Adrenal gland (tissue), 12 donors: Measurements from ENCODE around the gene GGTLC2. TPM values are rescaled to one million over a fixed set of nuclear protein-coding genes. Genes with fewer than 3 reads are reported as not detected.

ENCODE experiments used
- DNase-seq, 7 donors: peaks; one replicate each; pipeline ENCODE4 v3.0.0-alpha.2; 2019 to 2020
- H3K27ac ChIP-seq, 5 donors: fragments of 200-600 bp; sonication (generic) in 4 of 5; 1 replicate in 3 of 5; 2 replicates in 2 of 5; pipeline versions ENCODE4 v1.5.1 to v1.8.0; 2016 to 2020; ENCODE audit warnings: mild to moderate bottlenecking in 1 of 5
- H3K27me3 ChIP-seq: fragments of 200-600 bp; 2 replicates; pipeline ENCODE4 v1.8.0; 2021
- H3K36me3 ChIP-seq, 2 donors: fragments of 200-600 bp; replicated peaks in 1 of 2; 1 replicate in 1 of 2; 2 replicates in 1 of 2; pipeline versions ENCODE4 v1.5.1 to v1.8.0; 2018 to 2022
- H3K4me1 ChIP-seq, 2 donors: fragments of 200-600 bp; replicated peaks in 1 of 2; 1 replicate in 1 of 2; 2 replicates in 1 of 2; pipeline versions ENCODE4 v1.5.1 to v1.8.0; 2018 to 2021
- H3K4me3 ChIP-seq, 4 donors: fragments of 200-600 bp; sonication (generic) in 3 of 4; one replicate each; pipeline ENCODE4 v1.5.1; 2016 to 2018
- H3K9me3 ChIP-seq, 3 donors: fragments of 200-600 bp; sonication (generic) in 1 of 3; replicated peaks in 1 of 3; 1 replicate in 2 of 3; 2 replicates in 1 of 3; pipeline versions ENCODE4 v1.5.1 to v1.8.0; 2016 to 2021
- POLR2A ChIP-seq, 2 donors: fragments of 450-650 bp; IDR thresholded peaks; one replicate each; pipeline ENCODE4 v1.6.1; 2017; ENCODE audit warnings: antibody characterized with exemption in 2 of 2, mild to moderate bottlenecking in 2 of 2, moderate library complexity in 1 of 2
- WGBS, 4 donors: extraction: QIAGEN DNeasy Blood & Tissue Kit in 2 of 4; methylation state at CpG; one replicate each; pipeline versions ENCODE4 v1.1.5 to v1.1.7; 2013 to 2017; 5-methylcytosine and 5-hydroxymethylcytosine counted together
- intact Hi-C, 2 donors: fragments of 100-400 bp; cut with DNase I; formaldehyde crosslinking; loops; one replicate each; pipeline versions ENCODE4 v1.14.1 to v1.15.0; 2022 to 2023
- polyA plus RNA-seq, 3 donors: library from polyadenylated mRNA; stranded (reverse); fragments of 200-250 nt in 2 of 3; fragments of 350-450 nt in 1 of 3; fragmentation: Illumina TruSeq in 1 of 3; extraction: RNeasy Lipid Tissue Mini Kit (QIAGEN cat#74804) in 1 of 3; gene quantifications; one replicate each; pipeline ENCODE4 v1.2.3, GENCODE V29; 2013 to 2014
- total RNA-seq, 9 donors: library from RNA; depleted of rRNA in 4 of 9; stranded (reverse); fragments of >200 nt in 4 of 9; fragments of 120-200 nt in 1 of 9; fragmentation: NEBNext Ultra II Directional in 1 of 9; extraction: Animal tissue kit (Norgen Biotek cat#: 25700) in 1 of 9; gene quantifications; one replicate each; pipeline versions ENCODE4 v1.1.0 to v1.2.4, GENCODE V29; 2013 to 2023
- TF ChIP-seq, protein P1 (sequence below), 6 experiments: fragments of 450-650 bp in 4 of 6; fragments of 200-600 bp in 2 of 6; sonication (generic) in 1 of 6; IDR thresholded peaks; 1 replicate in 5 of 6; 2 replicates in 1 of 6; pipeline versions ENCODE4 v1.5.1 to v1.8.0; 2016 to 2021; ENCODE audit warnings: antibody characterized with exemption in 6 of 6, mild to moderate bottlenecking in 2 of 6, moderate library complexity in 1 of 6
- donor health status: healthy with polysubstance abuse.
- donor health status: Bipolar disorder and iron deficiency.
- donor health status: DM: yes; HTN: yes; CAD: no.
- donor health status: DM: no; HTN: no; CAD: no.
- donor health status: DM: no; HTN: no; CAD: no.
- donor health status: DM: yes; HTN: yes; CAD: no.

GGTLC2 gene
- total and polyA plus RNA-seq, 12 donors, result not detected

DNA sequence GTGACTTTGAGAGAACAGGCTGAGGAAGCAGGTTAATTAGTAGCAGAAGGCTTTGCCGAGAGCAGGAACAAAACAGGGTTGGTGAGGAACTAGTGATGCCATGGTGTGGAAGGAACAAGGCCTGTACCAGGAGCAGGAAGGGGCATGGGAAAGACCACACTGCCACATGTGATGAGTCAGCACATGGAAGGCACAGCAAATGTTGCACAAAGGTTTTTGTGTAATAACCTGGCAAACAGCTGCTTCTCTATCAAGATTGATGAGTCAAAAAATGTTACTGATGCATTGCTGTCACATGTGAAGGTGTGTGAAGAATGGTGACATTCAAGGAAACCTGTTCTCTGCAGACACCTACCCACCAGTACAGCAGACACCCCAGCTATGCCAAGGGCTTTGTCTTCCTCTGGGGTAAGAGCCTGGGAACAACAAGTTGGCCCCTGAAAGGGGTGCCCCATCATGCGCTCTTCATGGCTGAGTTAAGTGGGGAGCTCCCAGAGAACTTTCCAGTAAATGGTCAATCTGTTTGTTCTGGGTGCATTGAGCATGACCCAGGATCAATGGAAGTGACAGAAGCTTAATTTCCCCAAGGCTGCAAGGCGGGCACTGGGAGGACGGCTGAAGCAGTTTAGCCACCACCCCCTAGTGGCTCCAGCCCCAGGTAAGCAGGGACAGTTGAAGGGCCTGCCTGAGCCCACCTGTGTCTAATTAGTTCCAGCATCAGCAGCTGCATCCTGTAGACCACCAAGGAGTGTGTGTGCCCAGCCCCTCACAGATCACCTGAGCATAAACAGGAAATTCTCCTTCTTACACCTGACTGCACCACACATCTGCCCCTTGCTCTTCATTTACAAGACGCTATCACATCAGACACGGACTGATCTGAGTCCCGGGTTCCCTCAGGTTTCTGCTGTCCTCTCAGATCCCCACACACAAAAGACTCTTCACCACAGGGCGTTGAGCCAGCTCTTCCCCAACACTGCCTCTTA is 47.6 kb downstream of the GGTLC2 start:
- H3K27me3 ChIP-seq, result no peaks in the 10 kb centered on the region
- no peak overlapping the region for H3K27ac ChIP-seq
- intact Hi-C loops, result no loop called here
- no peaks in the 10 kb centered on the region for H3K4me1 ChIP-seq
- no peak overlapping the region for H3K4me3 ChIP-seq
- WGBS, 4 donors, result 87 to 90% (median 88%) methylated on average over 8 of the region's 8 CpGs
- no peak for DNase-seq
- no peak for TF ChIP-seq POLR2A (IDR thresholded peaks at IDR 0.05)
- TF ChIP-seq, protein P1, sequence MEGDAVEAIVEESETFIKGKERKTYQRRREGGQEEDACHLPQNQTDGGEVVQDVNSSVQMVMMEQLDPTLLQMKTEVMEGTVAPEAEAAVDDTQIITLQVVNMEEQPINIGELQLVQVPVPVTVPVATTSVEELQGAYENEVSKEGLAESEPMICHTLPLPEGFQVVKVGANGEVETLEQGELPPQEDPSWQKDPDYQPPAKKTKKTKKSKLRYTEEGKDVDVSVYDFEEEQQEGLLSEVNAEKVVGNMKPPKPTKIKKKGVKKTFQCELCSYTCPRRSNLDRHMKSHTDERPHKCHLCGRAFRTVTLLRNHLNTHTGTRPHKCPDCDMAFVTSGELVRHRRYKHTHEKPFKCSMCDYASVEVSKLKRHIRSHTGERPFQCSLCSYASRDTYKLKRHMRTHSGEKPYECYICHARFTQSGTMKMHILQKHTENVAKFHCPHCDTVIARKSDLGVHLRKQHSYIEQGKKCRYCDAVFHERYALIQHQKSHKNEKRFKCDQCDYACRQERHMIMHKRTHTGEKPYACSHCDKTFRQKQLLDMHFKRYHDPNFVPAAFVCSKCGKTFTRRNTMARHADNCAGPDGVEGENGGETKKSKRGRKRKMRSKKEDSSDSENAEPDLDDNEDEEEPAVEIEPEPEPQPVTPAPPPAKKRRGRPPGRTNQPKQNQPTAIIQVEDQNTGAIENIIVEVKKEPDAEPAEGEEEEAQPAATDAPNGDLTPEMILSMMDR (IDR thresholded peaks at IDR 0.05), result no peak
- H3K36me3 ChIP-seq, result no peaks in the 10 kb centered on the region
- no peaks in the 10 kb centered on the region for H3K9me3 ChIP-seq

DNA sequence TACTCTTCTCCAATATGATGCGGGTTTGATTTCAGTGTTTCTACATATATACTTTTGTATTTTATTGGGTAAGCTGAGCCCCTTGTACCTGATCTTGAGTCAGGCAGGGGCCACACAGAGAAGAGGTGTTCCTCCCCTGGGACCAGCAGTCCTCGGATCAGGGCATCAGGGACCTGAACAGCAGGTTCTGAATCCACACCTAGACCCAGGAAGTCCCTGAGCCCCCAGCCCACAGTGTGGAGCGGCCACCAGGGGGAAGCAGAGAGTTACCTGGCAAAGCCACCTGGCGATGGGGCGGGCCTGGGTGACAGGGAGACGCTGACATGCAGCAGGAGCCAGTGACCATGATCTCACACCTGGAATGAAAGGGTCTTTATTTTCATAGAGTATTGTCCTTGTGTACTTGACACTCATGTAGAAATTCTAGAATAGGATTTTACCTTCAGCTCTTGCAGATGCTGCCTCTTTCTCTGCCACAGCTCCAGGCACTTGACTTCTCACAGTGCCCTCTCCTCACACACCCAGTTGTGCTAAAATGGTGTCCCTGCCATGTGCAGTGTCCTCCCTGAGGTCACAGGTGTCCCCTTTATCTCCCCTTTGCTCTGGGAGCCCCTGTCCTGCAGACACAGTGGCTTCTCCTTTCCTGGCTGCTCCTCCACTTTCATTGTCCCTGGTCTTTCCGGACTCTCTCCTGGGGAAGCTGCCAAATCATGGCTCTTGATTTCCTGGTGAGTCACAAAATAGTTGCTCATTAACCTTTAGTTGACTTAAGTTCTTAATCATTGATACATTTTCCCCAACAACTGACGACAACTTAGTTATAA is 48.5 kb downstream of the GGTLC2 start:
- H3K27ac ChIP-seq, result no peak overlapping the region
- TF ChIP-seq POLR2A (IDR thresholded peaks at IDR 0.05), result no peak
- TF ChIP-seq, protein P1 (IDR thresholded peaks at IDR 0.05), result peak in 5 of 6 experiments; percentile 9 to 52 (median 37)
- peak; percentile 34 to 71 (median 65) for DNase-seq

DNA sequence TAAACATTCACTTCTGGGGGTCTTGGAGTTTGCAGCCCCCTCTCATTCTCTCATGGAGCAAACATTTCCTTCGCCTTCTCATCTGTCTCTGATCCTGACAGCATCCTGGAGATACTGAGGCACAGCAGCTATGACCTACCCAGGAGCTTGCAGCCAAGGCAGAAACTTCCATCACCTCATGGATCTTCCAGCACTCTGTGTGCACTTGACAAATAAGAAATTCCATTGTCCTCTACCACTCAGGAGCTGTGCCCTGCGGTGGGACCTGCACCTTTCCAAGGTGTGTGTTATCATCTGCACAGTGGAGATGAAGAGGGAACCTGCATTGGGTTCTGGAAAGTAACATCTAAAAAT is 49.1 kb downstream of the GGTLC2 start:
- H3K27me3 ChIP-seq, result no peaks in the 10 kb centered on the region
- TF ChIP-seq, protein P1 (IDR thresholded peaks at IDR 0.05), result no peak
- no peak for TF ChIP-seq POLR2A (IDR thresholded peaks at IDR 0.05)
- no peaks in the 10 kb centered on the region for H3K36me3 ChIP-seq
- no peak for DNase-seq
- WGBS, 4 donors, result 71 to 86% (median 79%) methylated on average over 2 of the region's 2 CpGs
- H3K4me1 ChIP-seq, result no peaks in the 10 kb centered on the region
- intact Hi-C loops, result no loop called here
- H3K27ac ChIP-seq, result no peak overlapping the region
- no peaks in the 10 kb centered on the region for H3K9me3 ChIP-seq
- no peak overlapping the region for H3K4me3 ChIP-seq

More for the DNA sequence above, 48.5 kb downstream of the GGTLC2 start:
- intact Hi-C loops, result no loop called here
- Histone ChIP-seq H3K4me1 (no peaks in the 10 kb centered on the region), H3K27me3 (no peaks in the 10 kb centered on the region), H3K4me3 (no peak overlapping the region), H3K36me3 (no peaks in the 10 kb centered on the region), H3K9me3 (no peaks in the 10 kb centered on the region)
- WGBS, 4 donors, result 34 to 52% (median 38%) methylated on average over 7 to 8 of the region's 8 CpGs

DNA sequence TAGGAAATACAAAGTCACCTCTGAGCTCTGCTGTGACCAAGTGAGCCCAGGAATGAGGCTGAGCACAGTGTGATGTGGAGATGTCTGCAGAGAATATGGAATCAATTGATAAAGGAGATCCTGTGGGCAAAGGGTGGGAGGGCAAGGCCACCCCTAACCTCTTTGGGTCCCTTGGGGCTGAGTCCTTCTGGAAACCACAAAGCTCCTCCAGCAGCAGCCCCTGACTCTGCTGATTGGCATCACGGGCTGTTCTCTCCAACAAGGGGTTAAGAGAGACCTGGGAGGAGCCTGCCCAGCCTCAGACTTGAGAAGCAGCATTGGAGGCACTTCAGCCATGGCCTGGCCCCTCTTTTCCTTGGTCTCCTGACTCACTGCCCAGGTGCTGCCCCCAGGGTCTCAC is 49.7 kb downstream of the GGTLC2 start:
- H3K27ac ChIP-seq, result no peak overlapping the region
- TF ChIP-seq POLR2A (IDR thresholded peaks at IDR 0.05), result no peak
- TF ChIP-seq, protein P1 (IDR thresholded peaks at IDR 0.05), result no peak
- WGBS, 4 donors, result 80 to 88% methylated on average over 1 of the region's 1 CpG; no CpG with 5 or more reads in 2 of the 4 donors
- H3K4me3 ChIP-seq, result no peak overlapping the region
- intact Hi-C loops, result no loop called here
- no peaks in the 10 kb centered on the region for H3K4me1 ChIP-seq
- no peaks in the 10 kb centered on the region for H3K27me3 ChIP-seq
- H3K36me3 ChIP-seq, result no peaks in the 10 kb centered on the region
- no peaks in the 10 kb centered on the region for H3K9me3 ChIP-seq
- DNase-seq, result no peak
